NB4 (cell line): ENCODE measurements around the gene CLMN.

ENCODE experiments used
- DNase-seq: peaks from one replicate; pipeline ENCODE4 v3.0.0; 2010; ENCODE audit warnings: low read depth
- H3K4me3 ChIP-seq: one replicate; pipeline ENCODE4 v1.5.1; 2011; ENCODE audit warnings: mild to moderate bottlenecking, low read depth, low read length, moderate library complexity
- MYC ChIP-seq: IDR thresholded peaks from 2 replicates; pipeline ENCODE4 v1.6.1; 2011; ENCODE audit warnings: low read depth, low read length
- POLR2A ChIP-seq: IDR thresholded peaks from 2 replicates; pipeline ENCODE4 v1.6.1; 2011; ENCODE audit warnings: mild to moderate bottlenecking; ENCODE audit not compliant: insufficient read length; ENCODE audit errors: extremely low read depth
- TF ChIP-seq, protein P1 (sequence below): IDR thresholded peaks from 2 replicates; pipeline ENCODE4 v1.6.1; 2011; ENCODE audit warnings: low read depth, low read length
- TF ChIP-seq, protein P2 (sequence below): IDR thresholded peaks from one replicate; pipeline ENCODE4 v1.5.1; 2012; ENCODE audit warnings: low read depth, low read length

CLMN gene

DNA sequence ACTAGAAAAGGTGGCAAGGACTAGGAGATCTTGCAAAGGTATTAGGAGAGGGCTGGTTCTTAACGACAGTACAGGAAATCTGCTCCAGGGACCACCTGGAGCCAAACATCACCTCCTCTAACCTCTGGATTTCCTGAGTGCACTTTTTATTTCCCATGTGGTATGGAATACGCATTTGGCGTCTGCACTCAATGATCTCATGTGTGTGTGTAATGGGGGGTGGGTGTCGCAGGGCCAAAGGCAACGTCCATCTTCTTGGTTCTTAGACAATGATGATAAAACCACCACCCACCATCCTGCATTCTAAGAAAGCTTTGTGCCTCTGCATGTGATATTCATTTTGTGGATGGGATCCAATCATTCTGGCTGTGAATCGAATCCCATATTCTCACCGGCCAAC, 68.8 kb downstream of the CLMN start:
- TF ChIP-seq, protein P1, sequence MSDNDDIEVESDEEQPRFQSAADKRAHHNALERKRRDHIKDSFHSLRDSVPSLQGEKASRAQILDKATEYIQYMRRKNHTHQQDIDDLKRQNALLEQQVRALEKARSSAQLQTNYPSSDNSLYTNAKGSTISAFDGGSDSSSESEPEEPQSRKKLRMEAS, result no peak
- TF ChIP-seq POLR2A (no peak), MYC (no peak)
- TF ChIP-seq, protein P2, sequence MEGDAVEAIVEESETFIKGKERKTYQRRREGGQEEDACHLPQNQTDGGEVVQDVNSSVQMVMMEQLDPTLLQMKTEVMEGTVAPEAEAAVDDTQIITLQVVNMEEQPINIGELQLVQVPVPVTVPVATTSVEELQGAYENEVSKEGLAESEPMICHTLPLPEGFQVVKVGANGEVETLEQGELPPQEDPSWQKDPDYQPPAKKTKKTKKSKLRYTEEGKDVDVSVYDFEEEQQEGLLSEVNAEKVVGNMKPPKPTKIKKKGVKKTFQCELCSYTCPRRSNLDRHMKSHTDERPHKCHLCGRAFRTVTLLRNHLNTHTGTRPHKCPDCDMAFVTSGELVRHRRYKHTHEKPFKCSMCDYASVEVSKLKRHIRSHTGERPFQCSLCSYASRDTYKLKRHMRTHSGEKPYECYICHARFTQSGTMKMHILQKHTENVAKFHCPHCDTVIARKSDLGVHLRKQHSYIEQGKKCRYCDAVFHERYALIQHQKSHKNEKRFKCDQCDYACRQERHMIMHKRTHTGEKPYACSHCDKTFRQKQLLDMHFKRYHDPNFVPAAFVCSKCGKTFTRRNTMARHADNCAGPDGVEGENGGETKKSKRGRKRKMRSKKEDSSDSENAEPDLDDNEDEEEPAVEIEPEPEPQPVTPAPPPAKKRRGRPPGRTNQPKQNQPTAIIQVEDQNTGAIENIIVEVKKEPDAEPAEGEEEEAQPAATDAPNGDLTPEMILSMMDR, result no peak
- no peak for DNase-seq
- no peak overlapping the region for H3K4me3 ChIP-seq

DNA sequence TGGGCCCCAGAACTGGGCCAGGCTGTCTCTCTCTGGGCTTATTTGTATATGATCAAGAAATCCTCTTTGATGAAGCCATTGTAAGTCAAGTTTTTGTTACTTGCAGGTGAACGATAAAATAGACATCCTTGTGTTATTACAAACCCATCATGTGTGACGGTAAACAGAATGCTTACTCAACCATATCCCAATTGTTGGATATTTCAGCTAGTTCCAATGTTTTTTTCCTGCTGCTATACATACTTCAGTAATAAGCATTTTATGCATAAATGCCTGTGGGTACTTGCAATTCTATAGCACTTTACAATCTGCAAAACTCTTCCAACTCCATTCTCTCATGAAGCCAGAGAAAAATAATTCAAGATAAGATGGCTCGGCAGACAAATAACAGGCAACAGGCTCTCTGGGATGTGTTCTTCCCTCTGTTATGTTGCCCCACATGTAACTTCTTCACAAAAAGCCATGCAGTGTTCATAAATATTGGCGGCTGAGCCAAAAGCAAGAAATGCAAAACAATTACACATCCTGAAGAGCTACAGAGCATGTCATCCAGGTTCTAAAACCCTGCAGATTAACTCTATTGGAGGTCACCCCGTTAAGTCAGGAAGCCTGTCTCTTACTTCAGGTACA, 69.5 kb downstream of the CLMN start:
- no peak overlapping the region for H3K4me3 ChIP-seq
- TF ChIP-seq, protein P2, result no peak
- TF ChIP-seq, protein P1, result no peak
- TF ChIP-seq MYC (no peak), POLR2A (no peak)
- no peak for DNase-seq

DNA sequence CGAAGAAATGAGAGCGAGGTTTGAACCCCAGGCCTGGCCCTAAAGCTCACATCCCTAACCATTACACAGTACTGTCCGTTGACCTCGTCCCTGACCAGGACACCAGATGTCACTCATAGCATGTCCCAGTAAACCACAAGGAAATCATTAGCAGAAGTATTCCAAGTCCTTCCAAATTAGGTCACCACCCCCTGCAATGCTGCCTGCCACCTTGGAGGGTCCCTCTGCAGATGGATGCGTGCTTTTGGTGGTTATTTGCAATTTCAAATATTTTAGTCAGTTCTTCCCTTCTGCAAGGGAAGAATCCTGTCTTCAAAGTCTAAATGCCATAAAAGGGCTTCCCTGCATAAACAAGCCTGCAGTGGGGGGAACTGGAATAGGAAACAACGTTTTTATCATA, 71.3 kb downstream of the CLMN start:
- TF ChIP-seq, protein P1, result no peak
- no peak for TF ChIP-seq POLR2A
- no peak for DNase-seq
- no peak overlapping the region for H3K4me3 ChIP-seq

DNA sequence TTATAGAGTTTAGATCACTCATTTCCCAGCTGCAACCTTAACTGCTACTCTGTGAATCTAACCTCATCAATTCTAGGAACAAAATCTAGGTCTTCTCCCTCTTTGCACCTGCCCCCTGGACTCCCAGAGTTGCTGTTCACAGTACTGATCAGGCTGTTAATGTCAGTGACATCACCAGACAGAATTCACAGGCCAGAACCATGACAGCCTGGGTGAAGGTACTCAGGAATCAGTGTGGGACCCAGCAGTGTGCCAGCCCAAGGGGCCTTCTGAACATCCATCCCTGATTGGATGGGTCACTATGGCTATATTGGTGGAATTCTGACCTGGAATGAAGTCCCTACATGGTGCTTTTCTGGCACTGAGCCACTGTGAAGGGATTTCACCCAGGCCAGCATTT, 72.8 kb downstream of the CLMN start:
- H3K4me3 ChIP-seq, result no peak overlapping the region
- DNase-seq, result no peak
- TF ChIP-seq POLR2A, result no peak
- TF ChIP-seq MYC, result no peak
- TF ChIP-seq, protein P1, result no peak
- TF ChIP-seq, protein P2, result no peak

DNA sequence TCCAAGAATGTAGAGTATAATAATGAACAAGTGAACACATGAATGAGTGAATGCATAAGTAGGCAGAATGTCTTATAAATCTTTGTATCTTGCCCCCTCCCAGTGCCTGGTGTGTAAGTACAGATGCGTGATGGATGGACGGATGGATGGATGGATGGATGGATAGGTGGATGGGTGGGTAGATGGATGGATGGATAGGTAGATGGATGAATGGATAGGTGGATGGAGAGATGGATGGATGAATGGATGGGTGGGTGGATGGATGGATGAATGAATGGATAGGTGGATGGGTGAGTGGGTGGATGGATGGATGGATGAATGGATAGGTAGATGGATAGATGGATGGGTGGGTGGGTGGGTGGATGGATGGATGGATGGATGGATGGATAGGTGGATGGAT, 74.4 kb downstream of the CLMN start:
- H3K4me3 ChIP-seq, result no peak overlapping the region
- TF ChIP-seq MYC, result no peak
- TF ChIP-seq, protein P2, result no peak
- TF ChIP-seq, protein P1, result no peak
- TF ChIP-seq POLR2A, result no peak
- DNase-seq, result no peak

DNA sequence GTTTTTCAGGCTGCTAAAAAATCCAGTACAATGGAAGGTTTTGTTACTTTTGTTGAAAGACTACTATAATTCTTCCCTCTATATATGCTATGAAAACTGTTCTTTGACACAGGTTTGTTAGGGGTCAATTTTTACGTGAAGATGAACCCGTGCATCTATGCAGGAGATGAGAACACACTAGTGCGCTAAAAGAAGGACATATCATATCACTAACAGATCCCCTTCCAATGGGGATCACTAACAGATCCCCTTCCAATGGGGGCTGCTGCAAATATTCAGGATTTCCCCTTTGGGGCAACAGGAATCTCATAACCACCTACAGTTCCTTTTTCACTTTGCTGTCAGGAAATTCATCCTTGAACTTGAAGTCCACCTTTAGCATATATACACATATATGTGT, 75.1 kb downstream of the CLMN start:
- H3K4me3 ChIP-seq, result no peak overlapping the region
- TF ChIP-seq, protein P2, result no peak
- no peak for TF ChIP-seq MYC
- TF ChIP-seq, protein P1, result no peak
- no peak for TF ChIP-seq POLR2A
- no peak for DNase-seq
